GM13976 (cell line): Measurements from ENCODE around the gene ZC3H7A.
A peak's percentile ranks its signal among the peaks of the same experiment; 100 is the strongest.

Experiments
- DNase-seq: peaks from one replicate; pipeline ENCODE4 v3.0.0; 2012; ENCODE audit warnings: low spot score
- CTCF ChIP-seq: IDR thresholded peaks from 2 replicates; pipeline ENCODE4 v1.5.1; 2012; ENCODE audit warnings: borderline replicate concordance, mild to moderate bottlenecking; ENCODE audit not compliant: insufficient read depth; ENCODE audit errors: extremely low read depth, missing control alignments, control extremely low read depth
- in situ Hi-C: fragments of 300-500 bp; cut with MboI; formaldehyde crosslinking; loops from one replicate; pipeline ENCODE4 v1.12.0; 2022; ENCODE audit warnings: low sequenced_read_pairs, mixed read lengths, inconsistent platforms; ENCODE audit not compliant: unreplicated experiment

Gene ZC3H7A

DNA sequence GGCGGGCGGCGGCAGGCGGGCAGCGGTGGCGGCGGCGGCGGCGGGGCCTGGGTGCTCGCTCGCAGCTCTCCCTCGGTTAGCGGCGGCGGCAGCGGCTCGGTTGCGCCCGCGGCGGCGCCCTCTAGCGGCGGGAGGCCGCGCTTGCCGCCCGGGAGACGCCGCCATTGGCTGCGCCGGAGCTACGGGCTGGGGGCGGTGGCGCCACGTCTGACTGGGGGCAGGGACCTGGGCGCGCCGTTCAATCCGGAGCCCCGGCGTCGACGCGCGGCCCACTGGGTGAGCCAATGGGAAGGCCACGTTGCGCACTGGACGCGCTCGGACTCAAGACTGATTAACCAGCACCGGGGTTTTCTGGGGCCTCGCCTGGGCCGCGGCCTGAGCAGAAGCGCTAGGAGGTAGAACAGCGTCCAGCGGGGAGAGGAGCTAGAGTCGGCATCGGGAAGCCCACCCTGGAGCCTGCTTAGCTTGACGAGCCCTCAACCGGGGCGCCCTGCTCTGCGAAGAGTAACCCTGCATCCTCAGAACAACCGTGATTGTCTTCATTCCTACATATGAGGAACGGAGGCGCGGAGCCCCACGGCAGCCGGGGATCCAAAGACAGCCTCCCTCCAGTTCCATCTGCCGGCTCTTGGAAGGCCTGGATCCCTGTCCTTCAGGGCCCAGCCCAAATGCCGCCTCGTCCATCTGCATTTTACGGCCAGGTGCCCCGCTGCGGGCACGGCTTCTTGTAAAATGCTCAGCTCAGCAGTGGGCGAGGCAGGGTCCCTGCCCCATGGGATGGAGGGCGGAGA lies at the start of gene ZC3H7A:
Gene ZC3H7A (minus strand): TSS at position 93 of the 791 bp plus-strand sequence. CDS start 14,904 bp downstream, outside the sequence.
- in situ Hi-C loops, result no loop called here
- DNase-seq, result peak; percentile 96
- TF ChIP-seq CTCF, result peak; percentile 96

GRCh38 chr16:11844499-11844898 lies 47.4 kb upstream of the ZC3H7A start:
- in situ Hi-C loops, result no loop called here
- DNase-seq, result no peak
- no peak for TF ChIP-seq CTCF

- no peak for TF ChIP-seq CTCF
- DNase-seq, result no peak
- in situ Hi-C loops, result no loop called here
Measured at GRCh38 chr16:11843861-11844260, 46.8 kb upstream of the ZC3H7A start.

- TF ChIP-seq CTCF, result no peak
- in situ Hi-C loops, result no loop called here
- no peak for DNase-seq
Measured at GRCh38 chr16:11843206-11843605, 46.1 kb upstream of the ZC3H7A start.

DNA sequence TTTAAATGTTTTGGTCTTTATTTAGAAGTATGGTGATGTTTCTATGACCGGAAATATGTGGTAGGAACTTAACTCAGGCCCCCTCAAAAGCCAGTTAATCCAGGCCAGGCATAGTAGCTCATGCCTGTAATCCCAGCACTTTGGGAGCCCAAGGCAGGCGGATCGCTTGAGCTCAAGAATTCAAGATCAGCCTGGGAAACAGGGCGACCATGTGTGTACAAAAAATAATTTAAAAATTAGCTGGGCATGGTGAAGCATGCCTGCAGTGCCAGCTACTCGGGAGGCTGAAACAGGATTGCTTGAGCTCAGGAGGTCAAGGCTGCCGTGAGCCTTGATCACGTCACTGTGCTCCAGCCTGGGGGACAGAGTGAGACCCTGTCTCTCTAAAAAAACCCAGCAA lies 44.0 kb upstream of the ZC3H7A start:
- in situ Hi-C loops, result no loop called here
- DNase-seq, result no peak
- no peak for TF ChIP-seq CTCF

GRCh38 chr16:11836650-11837244 lies 39.7 kb upstream of the ZC3H7A start:
- DNase-seq, result no peak
- in situ Hi-C loops, result no loop called here
- TF ChIP-seq CTCF, result no peak
